Liver (tissue), 9 donors: Measurements from ENCODE around the gene MKKS. TPM values are rescaled to one million over a fixed set of nuclear protein-coding genes. Genes with fewer than 3 reads are reported as not detected.

Experiments used
- DNase-seq: peaks from one replicate; pipeline ENCODE4 v3.0.0-alpha.2; 2017; ENCODE audit warnings: low spot score
- H3K27ac ChIP-seq, 2 donors: one replicate each; pipeline ENCODE4 v1.7.0; 2013; ENCODE audit warnings: inconsistent platforms in 2 of 2, low read length in 2 of 2, control low read depth in 1 of 2, low read depth in 1 of 2, mild to moderate bottlenecking in 1 of 2
- H3K27me3 ChIP-seq, 4 donors: one replicate each; pipeline versions ENCODE4 v1.6.1 to v1.7.0; 2013; ENCODE audit warnings: low read length in 3 of 4, inconsistent platforms in 1 of 4, mild to moderate bottlenecking in 1 of 4, moderate library complexity in 1 of 4; ENCODE audit not compliant: control insufficient read depth in 4 of 4, insufficient read depth in 4 of 4
- H3K36me3 ChIP-seq, 4 donors: one replicate each; pipeline versions ENCODE4 v1.6.1 to v1.7.0; 2013; ENCODE audit warnings: low read length in 3 of 4, mild to moderate bottlenecking in 3 of 4, low read depth in 1 of 4, moderate library complexity in 1 of 4; ENCODE audit not compliant: control insufficient read depth in 4 of 4, insufficient read depth in 3 of 4
- H3K4me1 ChIP-seq, 4 donors: one replicate each; pipeline versions ENCODE4 v1.6.1 to v1.7.0; 2013; ENCODE audit warnings: low read length in 3 of 4, mild to moderate bottlenecking in 3 of 4, moderate library complexity in 1 of 4; ENCODE audit not compliant: control insufficient read depth in 4 of 4, insufficient read depth in 4 of 4
- H3K4me3 ChIP-seq, 3 donors: one replicate each; pipeline versions ENCODE4 v1.6.1 to v1.7.0; 2013; ENCODE audit warnings: low read length in 3 of 3, control low read depth in 1 of 3, low read depth in 1 of 3, mild to moderate bottlenecking in 1 of 3
- H3K9ac ChIP-seq, 2 donors: one replicate each; pipeline ENCODE4 v1.7.0; 2013; ENCODE audit warnings: low read length in 2 of 2, mild to moderate bottlenecking in 2 of 2, moderate library complexity in 2 of 2, control low read depth in 1 of 2, low read depth in 1 of 2
- H3K9me3 ChIP-seq, 4 donors: one replicate each; pipeline versions ENCODE4 v1.6.1 to v1.7.0; 2013; ENCODE audit warnings: low read length in 3 of 4; ENCODE audit not compliant: control insufficient read depth in 4 of 4
- EGR1 ChIP-seq, 2 donors: IDR thresholded peaks; 2 replicates each; pipeline ENCODE4 v1.6.1; 2016 to 2018; ENCODE audit warnings: antibody characterized with exemption in 2 of 2, low read depth in 2 of 2
- FOXA1 ChIP-seq: IDR thresholded peaks from 2 replicates; pipeline ENCODE4 v1.6.1; 2016; ENCODE audit warnings: antibody characterized with exemption
- FOXA2 ChIP-seq: IDR thresholded peaks from 2 replicates; pipeline ENCODE4 v1.6.1; 2016; ENCODE audit warnings: antibody characterized with exemption
- GABPA ChIP-seq, 2 donors: IDR thresholded peaks in 1 of 2; conservative IDR thresholded peaks in 1 of 2; 2 replicates each; pipeline ENCODE4 v1.6.1; 2016; ENCODE audit warnings: antibody characterized with exemption in 2 of 2, mild to moderate bottlenecking in 1 of 2, moderate library complexity in 1 of 2
- HNF4A ChIP-seq, 2 donors: conservative IDR thresholded peaks; 2 replicates each; pipeline ENCODE4 v1.6.1; 2016; ENCODE audit warnings: antibody characterized with exemption in 2 of 2, mild to moderate bottlenecking in 2 of 2
- HNF4G ChIP-seq: IDR thresholded peaks from 2 replicates; pipeline ENCODE4 v1.6.1; 2016; ENCODE audit warnings: antibody characterized with exemption
- NR2F2 ChIP-seq: IDR thresholded peaks from 2 replicates; pipeline ENCODE4 v1.6.1; 2016; ENCODE audit warnings: antibody characterized with exemption
- RAD21 ChIP-seq, 2 donors: IDR thresholded peaks; 2 replicates each; pipeline ENCODE4 v1.6.1; 2016; ENCODE audit warnings: antibody characterized with exemption in 2 of 2, mild to moderate bottlenecking in 2 of 2
- REST ChIP-seq: IDR thresholded peaks from 2 replicates; pipeline ENCODE4 v1.6.1; 2016; ENCODE audit warnings: antibody characterized with exemption, mild to moderate bottlenecking
- RXRA ChIP-seq, 2 donors: IDR thresholded peaks; 2 replicates each; pipeline ENCODE4 v1.6.1; 2017 to 2018; ENCODE audit warnings: antibody characterized with exemption in 2 of 2, mild to moderate bottlenecking in 1 of 2
- SP1 ChIP-seq: IDR thresholded peaks from 2 replicates; pipeline ENCODE4 v1.6.1; 2018; ENCODE audit warnings: antibody characterized with exemption, mild to moderate bottlenecking
- TAF1 ChIP-seq: conservative IDR thresholded peaks from 2 replicates; pipeline ENCODE4 v1.6.1; 2016; ENCODE audit warnings: antibody characterized with exemption, mild to moderate bottlenecking
- ZBTB33 ChIP-seq: IDR thresholded peaks from 2 replicates; pipeline ENCODE4 v1.6.1; 2016; ENCODE audit warnings: antibody characterized with exemption
- WGBS: extraction: QIAGEN DNeasy Blood & Tissue Kit; methylation state at CpG from one replicate; pipeline ENCODE4 v1.1.7; 2013; 5-methylcytosine and 5-hydroxymethylcytosine counted together
- polyA plus RNA-seq, 2 donors: library from polyadenylated mRNA; stranded (reverse) in 1 of 2; unstranded in 1 of 2; fragments of 200-250 nt in 1 of 2; fragments of >200 nt in 1 of 2; fragmentation: Nextera tagmentation in 1 of 2; extraction: Ambion mirVana in 1 of 2; gene quantifications; one replicate each; pipeline versions ENCODE4 v1.2.1 to v1.2.3, GENCODE V29; 2013 to 2015
- total RNA-seq, 2 donors: library from RNA; depleted of rRNA; stranded (reverse); fragments of >200 nt; gene quantifications; one replicate each; pipeline ENCODE4 v1.2.3, GENCODE V29; 2014
- TF ChIP-seq, protein P1 (sequence below): IDR thresholded peaks from 2 replicates; pipeline ENCODE4 v1.6.1; 2016; ENCODE audit warnings: antibody characterized with exemption
- TF ChIP-seq, protein P2 (sequence below): fragments of 150-350 bp; IDR thresholded peaks from 2 replicates; pipeline ENCODE4 v1.5.1; 2017; ENCODE audit warnings: improper control_type of control experiment, low read depth, low read length; ENCODE audit not compliant: missing input control
- TF ChIP-seq, protein P3 (sequence below): IDR thresholded peaks from 2 replicates; pipeline ENCODE4 v1.6.1; 2016; ENCODE audit warnings: antibody characterized with exemption
- donor health status: healthy.
- donor health status: healthy.
- donor health status: healthy.
- donor health status: healthy.
- donor health status: healthy.

Gene MKKS
- total and polyA plus RNA-seq, 4 donors = 8.3 to 19.1 (median 14.7) TPM

DNA sequence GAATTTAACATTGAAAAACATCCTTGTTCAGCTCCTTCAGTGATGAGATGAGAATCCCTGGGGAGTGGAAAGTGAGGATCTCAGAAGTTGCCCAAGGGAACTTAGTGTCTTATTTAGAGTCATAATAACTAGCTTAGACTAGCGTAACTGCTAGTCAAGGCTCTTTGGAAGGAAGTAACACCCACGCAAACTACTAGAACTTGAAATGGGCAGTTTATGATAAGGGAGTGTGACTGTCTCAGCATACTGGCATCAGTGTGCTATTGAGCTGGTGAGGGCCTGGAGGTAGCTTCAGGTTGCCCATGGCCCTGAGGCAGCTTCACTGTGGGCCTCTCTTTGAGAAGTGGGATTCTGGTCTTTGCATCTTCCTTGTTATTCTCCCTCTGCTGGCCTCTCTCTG, 41.2 kb upstream of the MKKS start:
- no peaks in the 10 kb centered on the region for H3K27me3 ChIP-seq
- WGBS = 88% methylated on average over 2 of the region's 2 CpGs
- H3K27ac ChIP-seq = no peak overlapping the region
- H3K9me3 ChIP-seq = peaks cover 0 to 3% (median 0%) of the 10 kb centered on the region in 4 donors
- H3K4me1 ChIP-seq = no peaks in the 10 kb centered on the region
- no peak for DNase-seq
- no peak overlapping the region for H3K9ac ChIP-seq
- no peak for TF ChIP-seq GABPA (IDR thresholded peaks at IDR 0.05 in 1 of 2, conservative IDR thresholded peaks at IDR 0.05 in 1 of 2)
- TF ChIP-seq FOXA1 = no peak
- TF ChIP-seq HNF4G = no peak
- TF ChIP-seq EGR1 (IDR thresholded peaks at IDR 0.05; ENCODE audit: low read depth in 2 of 2) = no peak
- no peak for TF ChIP-seq RXRA (IDR thresholded peaks at IDR 0.05)
- TF ChIP-seq, protein P1, sequence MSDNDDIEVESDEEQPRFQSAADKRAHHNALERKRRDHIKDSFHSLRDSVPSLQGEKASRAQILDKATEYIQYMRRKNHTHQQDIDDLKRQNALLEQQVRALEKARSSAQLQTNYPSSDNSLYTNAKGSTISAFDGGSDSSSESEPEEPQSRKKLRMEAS = no peak
- TF ChIP-seq RAD21 (IDR thresholded peaks at IDR 0.05) = no peak
- no peak for TF ChIP-seq HNF4A (conservative IDR thresholded peaks at IDR 0.05)
- TF ChIP-seq ZBTB33 = no peak
- TF ChIP-seq, protein P2, sequence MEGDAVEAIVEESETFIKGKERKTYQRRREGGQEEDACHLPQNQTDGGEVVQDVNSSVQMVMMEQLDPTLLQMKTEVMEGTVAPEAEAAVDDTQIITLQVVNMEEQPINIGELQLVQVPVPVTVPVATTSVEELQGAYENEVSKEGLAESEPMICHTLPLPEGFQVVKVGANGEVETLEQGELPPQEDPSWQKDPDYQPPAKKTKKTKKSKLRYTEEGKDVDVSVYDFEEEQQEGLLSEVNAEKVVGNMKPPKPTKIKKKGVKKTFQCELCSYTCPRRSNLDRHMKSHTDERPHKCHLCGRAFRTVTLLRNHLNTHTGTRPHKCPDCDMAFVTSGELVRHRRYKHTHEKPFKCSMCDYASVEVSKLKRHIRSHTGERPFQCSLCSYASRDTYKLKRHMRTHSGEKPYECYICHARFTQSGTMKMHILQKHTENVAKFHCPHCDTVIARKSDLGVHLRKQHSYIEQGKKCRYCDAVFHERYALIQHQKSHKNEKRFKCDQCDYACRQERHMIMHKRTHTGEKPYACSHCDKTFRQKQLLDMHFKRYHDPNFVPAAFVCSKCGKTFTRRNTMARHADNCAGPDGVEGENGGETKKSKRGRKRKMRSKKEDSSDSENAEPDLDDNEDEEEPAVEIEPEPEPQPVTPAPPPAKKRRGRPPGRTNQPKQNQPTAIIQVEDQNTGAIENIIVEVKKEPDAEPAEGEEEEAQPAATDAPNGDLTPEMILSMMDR = no peak
- no peak for TF ChIP-seq SP1
- no peak for TF ChIP-seq REST
- TF ChIP-seq, protein P3, sequence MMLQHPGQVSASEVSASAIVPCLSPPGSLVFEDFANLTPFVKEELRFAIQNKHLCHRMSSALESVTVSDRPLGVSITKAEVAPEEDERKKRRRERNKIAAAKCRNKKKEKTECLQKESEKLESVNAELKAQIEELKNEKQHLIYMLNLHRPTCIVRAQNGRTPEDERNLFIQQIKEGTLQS = no peak
- TF ChIP-seq NR2F2 = no peak
- TF ChIP-seq FOXA2 = no peak
- H3K4me3 ChIP-seq = no peak overlapping the region
- peaks cover 0 to 1% (median 0%) of the 10 kb centered on the region in 4 donors for H3K36me3 ChIP-seq

- no peak overlapping the region for H3K4me3 ChIP-seq
- no peaks in the 10 kb centered on the region for H3K27me3 ChIP-seq
- H3K4me1 ChIP-seq = no peaks in the 10 kb centered on the region
- H3K9ac ChIP-seq = no peak overlapping the region
- no peak for DNase-seq
- peaks cover 0 to 3% (median 0%) of the 10 kb centered on the region in 4 donors for H3K9me3 ChIP-seq
- peaks cover 0 to 1% (median 0%) of the 10 kb centered on the region in 4 donors for H3K36me3 ChIP-seq
- 85% methylated on average over 11 of the region's 11 CpGs for WGBS
- no peak overlapping the region for H3K27ac ChIP-seq
- TF ChIP-seq FOXA2 (no peak), GABPA (IDR thresholded peaks at IDR 0.05 in 1 of 2, conservative IDR thresholded peaks at IDR 0.05 in 1 of 2) (no peak), HNF4A (conservative IDR thresholded peaks at IDR 0.05) (no peak), FOXA1 (no peak), TAF1 (no peak), RXRA (IDR thresholded peaks at IDR 0.05) (no peak), REST (no peak), ZBTB33 (no peak)
- TF ChIP-seq, protein P3 = no peak
- TF ChIP-seq, protein P1 = no peak
These were observed 40.7 kb upstream of the MKKS start for GRCh38 chr20:10474606-10475184.
